HG03039 (cell line): ENCODE data around the gene NRG2.
A peak's percentile ranks its signal among the peaks of the same experiment; 100 is the strongest.

ENCODE experiments used
- ATAC-seq: cut with Tn5 transposase; IDR thresholded peaks from one replicate; pipeline ENCODE4 v1.9.1; 2021; ENCODE audit warnings: mild to moderate bottlenecking, moderate library complexity; ENCODE audit not compliant: unreplicated experiment

NRG2 gene

GRCh38 chr5:139975306-139975705 is 67.8 kb downstream of the NRG2 start:
- no peak for ATAC-seq

DNA sequence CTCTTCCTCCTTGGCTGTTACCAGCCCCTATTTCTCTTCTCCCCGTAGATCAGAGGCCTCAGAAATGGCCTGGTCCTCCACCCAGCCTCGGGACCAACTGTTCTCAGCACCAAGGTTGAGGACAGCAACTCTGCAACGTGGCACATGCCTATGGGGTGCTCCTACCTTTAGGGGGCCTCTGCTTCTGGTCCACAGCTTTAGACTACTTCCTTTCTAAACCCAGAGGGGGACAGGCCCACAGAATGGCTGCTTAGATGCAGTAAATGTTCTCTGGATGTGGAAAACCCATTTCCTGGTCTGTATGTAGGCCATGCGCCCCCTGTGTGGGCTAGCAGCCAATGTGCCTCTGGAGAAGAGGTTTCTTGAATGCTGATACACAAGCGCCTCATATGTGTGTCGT is 68.4 kb downstream of the NRG2 start:
- ATAC-seq = no peak

DNA sequence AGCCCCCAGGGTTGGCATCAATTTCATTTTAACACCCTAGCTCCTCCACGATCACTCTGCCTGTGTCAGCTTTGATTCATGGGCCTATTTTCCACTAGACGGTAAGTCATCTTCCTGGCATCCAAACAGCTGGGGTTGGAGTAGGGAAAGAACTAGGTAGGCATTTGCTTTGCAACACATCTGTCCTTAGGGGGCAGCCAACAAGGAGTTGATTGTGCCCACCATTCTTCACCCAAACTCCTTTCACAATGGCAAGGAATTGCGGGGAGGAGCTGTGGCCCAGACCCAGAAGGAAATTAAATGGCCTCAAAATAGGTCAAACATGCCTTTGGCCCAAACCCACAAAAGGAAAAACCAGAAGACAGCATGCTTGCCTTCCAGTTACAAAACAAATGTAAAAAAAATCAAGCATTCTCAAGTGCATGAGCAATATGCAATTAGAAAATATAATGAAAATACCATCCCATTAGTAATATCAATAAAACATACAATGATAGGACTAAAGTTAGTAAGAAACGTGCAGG is 71.8 kb downstream of the NRG2 start:
- no peak for ATAC-seq

DNA sequence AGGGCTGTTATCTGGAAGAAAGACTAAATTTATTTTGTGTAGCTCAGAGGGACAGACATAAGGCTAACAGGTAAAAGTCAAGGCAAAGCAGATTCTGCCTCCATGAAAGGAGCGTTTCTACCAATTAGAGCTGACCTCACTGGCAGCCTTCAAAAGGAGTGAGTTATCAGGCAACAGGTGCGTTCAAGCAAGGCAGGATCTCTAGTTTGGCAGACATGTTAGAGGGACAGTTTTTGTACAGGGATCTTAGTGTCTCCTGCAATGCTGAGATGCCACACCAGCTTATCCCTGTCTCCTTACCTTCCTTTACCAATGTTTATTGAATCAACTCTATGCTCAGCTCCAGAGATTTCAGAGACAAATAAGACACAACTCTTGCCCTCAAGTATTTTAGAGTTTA is 73.8 kb downstream of the NRG2 start:
- ATAC-seq = no peak

DNA sequence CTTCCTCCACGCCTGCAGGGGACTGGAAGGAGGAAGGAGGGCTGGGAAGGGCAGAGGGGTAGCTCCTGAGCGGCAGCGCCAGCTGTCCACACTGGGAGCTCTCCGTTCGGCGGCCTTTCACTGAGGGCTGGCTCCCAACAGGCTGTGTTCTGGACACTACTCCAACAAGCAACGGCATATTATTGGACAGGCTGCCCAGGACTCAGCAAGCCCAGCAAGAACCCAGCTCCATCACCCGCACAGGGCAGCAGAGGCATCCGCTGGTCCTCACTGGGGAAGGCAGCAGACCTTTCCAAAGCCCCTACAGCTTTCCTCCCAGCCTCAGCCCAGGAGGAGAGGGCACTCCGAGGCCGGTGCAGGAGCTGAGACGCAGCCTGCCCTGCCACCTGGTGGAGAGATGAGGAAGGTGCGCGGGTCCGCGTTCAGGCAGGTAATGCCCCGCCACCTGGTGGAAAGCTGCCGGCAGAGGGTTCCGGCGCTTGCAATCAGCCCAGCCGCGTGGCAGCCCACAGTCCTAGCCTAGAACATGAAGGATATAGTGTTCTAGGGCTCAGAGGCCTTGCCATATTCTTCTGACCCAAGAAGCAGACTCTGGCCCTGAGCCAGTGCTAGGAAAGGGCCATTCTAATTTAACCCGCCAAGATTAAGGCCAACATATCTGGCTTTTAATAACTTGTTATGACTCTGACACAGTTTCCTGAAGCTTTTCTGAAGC is 74.4 kb downstream of the NRG2 start:
- peak; percentile 88 for ATAC-seq

DNA sequence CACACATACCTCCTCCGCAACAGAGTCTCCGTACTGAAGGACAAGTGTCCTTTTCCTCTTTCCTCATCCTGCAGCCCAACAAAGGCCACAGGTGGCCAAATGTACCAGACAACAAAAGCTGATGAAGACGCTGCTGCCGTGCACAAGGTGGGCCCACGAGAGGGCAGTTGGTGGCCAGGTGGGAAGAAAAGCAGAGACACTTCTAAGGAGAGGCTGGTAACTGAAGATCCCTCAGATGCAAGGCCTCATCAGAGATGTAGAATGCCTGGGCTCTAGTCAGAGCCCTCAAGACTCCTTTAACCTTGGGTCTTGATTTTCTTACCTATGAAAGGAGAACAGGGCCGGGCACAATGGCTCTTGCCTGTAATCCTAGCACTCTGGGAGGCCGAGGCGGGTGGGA is 75.7 kb downstream of the NRG2 start:
- no peak for ATAC-seq

GRCh38 chr5:139966856-139967255 is 76.2 kb downstream of the NRG2 start:
- no peak for ATAC-seq

DNA sequence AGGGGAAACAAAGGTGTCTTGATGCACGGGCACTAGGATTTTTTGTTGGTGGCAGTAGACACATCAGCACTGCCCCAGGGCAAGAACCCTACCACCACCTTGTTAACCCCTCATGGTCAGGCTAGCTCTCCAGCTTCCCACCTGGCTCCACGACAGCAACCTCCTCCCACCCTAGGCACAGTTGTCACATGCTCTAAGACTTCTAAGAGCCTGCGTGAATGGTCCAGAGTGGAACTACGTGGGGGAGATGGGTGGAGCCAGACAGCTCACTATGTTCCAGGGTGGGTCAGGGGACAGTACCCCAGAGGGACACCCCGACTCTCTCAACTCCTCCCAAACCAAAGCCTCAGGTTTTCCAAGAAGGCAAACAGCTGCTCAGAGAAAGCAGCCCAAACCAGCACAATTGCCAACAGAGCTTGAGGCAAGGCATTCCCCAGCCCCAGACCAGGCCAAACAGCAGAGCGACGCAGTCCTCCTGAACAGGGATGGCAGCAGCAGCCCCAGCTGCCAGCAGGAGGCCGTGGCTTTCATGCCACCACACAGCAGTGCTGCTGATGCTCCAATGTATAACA is 78.0 kb downstream of the NRG2 start:
- ATAC-seq = no peak

- ATAC-seq = no peak
Measured at GRCh38 chr5:139964266-139964993, 78.7 kb downstream of the NRG2 start.

DNA sequence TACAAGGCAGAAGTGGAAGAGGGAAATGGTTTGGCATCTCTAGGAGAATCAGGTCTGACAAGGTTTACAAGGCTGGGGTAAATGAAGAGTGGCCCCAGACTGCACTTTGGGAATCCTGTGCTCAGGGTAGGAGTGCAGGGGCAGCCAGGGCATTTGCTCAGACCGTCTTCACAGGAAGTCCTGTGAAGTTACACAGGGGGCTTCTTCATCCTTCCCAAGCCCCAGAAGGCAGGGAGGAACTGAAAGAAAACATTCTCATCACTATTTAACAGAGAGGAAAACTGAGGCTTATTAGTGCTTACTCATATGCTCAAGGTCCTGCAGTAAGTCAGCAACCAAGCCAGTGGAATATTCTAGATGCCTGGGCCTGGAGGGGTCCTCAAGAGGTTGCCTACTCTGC is 80.7 kb downstream of the NRG2 start:
- ATAC-seq = no peak

DNA sequence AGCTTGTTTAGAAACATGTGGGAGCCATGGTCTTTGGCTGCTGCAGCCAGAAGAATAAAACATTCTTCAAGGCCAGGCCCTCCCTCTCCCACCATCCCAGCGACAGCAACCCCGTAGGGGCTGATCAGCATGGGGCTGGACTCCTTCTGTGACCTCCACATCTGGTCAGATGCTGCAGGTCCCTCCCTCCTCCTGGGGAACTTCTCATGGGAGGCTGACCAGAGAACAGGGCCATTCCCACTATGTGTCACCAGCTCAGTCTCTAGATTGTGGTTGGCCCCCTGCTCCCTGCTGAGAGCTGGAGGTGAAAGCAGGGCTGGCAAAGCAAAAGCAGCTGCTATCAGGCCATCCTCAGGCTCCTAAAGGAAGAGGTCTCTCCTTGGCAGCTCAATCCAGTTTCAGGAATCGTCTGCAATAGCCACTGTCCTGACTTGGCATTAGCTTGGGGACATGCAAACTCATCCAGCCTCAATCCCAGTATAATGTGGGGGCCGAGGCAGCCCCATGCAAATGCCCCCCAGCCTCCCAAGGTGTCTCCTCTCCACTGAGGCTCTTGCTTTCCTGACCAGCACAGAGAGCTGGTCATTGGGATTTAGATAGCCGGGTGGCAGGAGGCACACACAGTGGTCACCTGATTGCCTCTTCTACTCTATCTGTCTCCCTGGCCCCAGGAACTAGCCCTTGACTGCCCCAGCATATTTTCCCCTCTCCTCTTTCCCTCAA is 81.5 kb downstream of the NRG2 start:
- ATAC-seq = peak; percentile 60

DNA sequence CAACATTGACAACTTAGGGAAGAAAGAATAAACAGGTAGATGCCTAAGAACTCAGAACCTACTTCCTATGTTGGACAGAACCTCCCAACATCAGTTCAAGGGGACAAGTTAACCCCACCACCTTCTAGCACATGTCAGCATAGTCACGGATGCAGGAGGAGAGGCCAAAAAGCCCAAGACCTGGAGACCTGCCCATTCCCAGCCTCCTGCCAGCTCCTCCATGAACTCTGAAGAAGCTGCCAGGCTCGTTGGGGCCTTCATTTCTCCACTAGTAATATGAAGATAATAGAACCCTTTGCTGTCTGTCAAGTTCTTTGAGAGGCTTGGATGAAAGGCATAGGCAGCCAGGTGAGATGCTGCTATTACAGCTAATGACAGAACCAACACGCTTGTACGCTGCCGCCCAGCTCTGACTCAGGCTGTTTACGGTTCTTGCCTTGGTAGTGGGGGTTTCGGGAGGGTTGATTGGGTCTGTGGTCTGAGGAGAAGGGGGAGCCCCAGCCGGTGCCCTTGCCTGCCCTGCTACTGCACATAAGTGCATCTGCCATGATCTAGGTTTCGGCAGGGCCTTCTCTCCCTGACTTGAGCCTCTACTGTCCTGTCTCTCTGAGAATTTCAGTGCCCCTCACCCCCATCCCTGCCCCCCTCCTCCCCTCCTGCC is 82.2 kb downstream of the NRG2 start:
- peak; percentile 70 for ATAC-seq

DNA sequence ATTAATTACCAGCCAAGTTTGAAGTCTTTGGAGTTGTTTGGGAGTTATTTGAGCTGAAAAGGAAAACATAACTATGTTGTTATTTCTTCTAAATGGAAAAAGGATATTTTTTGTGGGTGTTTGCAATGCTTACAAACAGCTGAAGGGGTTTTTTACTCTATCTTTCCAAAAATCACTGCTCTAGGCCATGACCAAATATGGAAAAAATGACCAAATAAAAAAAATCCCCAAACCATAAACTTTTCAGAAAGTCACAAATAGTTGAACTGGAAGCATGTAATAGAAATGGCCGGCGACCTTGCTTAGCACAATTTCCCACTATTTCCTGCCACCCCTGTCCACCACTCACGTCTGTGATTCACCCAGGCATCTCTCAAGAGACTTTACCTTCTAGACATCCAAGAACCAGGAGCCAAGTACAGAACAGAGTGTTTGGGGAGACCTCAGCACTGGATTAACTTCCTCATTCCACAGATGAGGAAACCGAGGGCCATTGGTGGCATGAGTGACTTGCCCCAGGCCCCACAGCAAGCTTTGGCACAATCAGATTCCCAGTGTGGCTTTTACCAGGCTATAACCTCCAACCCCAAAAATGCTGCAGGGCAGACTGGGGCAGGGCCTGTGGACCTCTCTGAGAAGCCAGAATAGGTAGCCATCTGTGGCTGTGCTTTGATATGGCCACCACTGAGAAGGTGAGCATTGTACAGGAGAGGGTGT is 84.5 kb downstream of the NRG2 start:
- ATAC-seq = no peak

- no peak for ATAC-seq
Measured at GRCh38 chr5:139956342-139956741, 86.8 kb downstream of the NRG2 start.

- no peak for ATAC-seq
Measured at GRCh38 chr5:139955616-139956273, 87.4 kb downstream of the NRG2 start.

DNA sequence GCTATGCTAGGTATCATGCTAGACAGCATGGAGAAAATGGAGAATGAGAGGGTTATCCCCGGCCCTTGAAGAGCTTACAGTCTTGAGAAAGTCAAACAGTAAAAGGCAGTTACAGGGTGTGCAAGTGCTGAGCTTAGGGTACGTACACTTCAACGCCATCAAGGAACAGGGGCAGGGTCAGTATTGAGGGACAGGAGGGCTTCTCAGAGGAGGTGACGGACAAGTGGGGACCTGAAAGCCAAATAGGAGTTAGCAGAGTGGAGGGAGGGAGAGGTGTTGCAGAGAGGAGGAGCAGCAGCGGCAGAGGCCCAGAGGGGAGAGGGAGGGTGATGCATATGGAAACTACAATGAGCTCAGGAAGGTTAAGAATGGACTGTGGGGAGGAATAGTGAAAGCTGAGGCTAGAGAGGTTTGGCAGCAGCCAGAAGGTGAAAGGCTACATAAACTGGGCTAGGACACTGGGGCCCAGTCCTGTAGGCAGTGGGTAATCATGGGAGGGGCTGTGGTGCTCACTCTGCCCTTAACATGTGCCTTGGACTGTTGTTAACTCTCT is 88.0 kb downstream of the NRG2 start:
- peak; percentile 69 for ATAC-seq

DNA sequence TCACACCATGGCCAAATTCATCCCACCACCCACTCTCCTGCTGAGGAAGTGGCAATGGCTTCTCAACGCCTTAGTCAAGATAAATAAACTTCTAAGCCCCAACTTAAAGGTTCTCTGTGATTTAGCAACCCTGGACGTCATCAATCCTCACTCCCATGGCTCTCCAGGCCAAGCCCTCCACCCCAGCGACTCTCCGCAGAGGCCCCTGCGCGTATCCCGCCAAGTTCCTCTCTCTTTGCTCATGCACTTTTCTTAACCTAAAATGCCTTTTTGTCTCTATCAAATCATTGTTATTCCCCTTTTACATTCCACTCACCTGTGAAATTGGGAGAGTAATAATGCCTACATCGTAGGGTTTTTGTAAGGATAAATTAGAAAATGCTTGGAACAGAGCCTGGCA is 88.6 kb downstream of the NRG2 start:
- no peak for ATAC-seq

DNA sequence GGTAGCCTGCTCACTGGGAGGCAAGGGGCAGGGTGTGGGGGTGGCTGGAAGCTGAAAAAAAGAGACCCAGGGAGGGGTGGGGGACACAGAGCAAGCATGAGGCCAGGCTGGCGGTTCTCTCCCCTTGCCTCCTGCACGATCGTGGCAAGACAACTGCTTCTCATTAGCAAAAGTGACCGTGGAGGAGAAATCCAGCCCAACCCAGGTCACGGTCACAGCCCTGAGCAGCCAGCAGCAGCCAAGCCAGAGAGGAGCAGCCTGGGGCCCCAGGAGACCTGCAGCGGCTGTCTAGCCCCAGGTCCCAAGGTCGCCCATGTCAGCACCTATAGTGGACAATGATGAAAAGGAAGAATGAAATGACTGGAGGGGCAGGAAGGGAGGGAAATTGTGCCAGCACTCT is 89.1 kb downstream of the NRG2 start:
- ATAC-seq = no peak

GRCh38 chr5:139952574-139952973 is 90.5 kb downstream of the NRG2 start:
- no peak for ATAC-seq
